GM18870 (cell line): ENCODE measurements around the gene SMC1B.
"Not testable (repeated sequence)": the region's sequence is repeated elsewhere in the genome, so short reads cannot be mapped to it uniquely, and the experiment has no call there.

ENCODE experiments used
- ATAC-seq: cut with Tn5 transposase; IDR thresholded peaks from one replicate; pipeline ENCODE4 v1.9.1; 2021; ENCODE audit warnings: moderate library complexity; ENCODE audit not compliant: unreplicated experiment

Gene SMC1B

DNA sequence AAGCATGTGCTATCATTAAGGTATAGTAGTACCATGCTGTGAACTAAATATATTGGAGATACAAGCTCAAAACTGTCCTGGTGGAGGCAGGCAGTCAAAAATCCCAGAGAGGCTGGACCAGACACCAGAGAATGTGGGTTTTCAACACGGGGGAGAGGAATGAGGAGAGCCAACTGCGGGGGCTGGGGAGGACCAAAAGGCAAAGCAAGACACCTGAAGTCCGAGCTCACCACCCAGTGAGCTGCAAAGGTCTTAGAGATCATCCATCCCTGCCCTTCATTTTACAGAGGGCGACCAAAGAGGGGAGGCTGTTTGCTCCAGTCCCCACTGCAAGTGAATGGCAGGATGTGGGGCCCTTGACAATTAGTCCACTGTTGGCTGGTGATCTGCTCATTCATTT is 10.1 kb upstream of the SMC1B start:
- no peak for ATAC-seq

DNA sequence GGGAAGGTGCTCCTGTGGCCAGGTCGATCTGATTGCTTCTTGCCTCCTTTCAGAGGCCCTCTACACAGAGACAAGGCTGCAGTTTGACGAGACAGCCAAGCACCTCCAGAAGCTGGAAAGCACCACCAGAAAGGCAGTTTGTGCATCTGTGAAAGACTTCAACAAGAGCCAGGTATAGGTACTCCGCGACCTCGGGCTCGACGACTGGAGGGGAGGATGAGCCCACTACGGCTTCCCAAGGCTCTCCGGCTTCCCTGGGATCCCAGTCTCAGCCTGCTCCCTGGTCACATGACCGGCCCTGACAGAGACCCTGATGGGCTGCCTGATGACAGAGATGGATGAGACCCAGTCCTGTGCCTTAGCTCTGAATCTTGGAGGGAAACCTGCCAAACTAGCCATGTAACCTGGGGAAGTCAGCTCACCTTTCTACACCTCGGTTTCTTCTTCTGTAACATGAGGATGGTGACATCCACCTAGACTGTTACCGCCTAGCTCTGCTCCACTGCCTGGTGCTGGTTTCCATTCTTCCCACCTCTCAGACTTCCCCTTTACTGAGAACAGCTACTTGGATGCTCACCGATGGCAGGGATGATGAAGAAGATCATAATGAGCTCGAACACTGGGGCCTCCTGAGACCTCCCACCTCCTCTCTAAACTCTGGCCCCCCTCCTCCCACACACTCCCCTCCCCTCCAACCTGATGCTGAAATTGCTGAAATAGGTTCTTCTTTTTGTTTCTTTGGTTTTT is 9.0 kb upstream of the SMC1B start:
- no peak for ATAC-seq

DNA sequence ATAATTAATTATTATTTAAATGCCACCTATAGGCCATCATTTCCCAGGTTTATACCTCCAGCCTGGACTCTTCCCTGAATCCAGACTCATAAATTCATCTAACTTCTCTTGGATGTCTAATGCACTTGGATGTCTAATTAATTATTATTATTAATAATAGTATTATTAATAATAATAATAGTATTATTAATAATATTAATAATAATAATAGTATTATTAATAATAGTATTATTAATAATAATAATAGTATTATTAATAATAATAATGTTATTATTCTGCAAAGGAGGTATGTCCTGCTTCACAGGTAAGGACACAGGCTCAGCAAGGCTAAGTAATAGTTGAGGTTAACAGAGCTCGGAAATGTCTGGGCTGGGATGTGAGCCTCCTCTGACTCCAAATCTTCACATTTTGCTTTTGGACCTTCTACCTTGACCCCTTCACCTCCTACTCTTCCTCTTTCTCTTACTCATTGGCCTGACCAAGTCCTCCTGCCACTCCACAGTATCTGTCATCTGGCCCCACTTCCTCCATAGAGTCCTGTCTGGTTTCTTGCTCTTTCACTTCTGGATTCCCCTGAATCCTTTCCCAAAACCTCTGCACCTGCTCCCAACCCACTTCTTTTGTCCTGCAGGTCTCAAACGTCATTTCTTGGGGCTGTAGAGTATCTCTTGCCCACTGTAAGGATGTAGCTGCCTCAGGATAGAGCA is 8.1 kb upstream of the SMC1B start:
- ATAC-seq = no peak

DNA sequence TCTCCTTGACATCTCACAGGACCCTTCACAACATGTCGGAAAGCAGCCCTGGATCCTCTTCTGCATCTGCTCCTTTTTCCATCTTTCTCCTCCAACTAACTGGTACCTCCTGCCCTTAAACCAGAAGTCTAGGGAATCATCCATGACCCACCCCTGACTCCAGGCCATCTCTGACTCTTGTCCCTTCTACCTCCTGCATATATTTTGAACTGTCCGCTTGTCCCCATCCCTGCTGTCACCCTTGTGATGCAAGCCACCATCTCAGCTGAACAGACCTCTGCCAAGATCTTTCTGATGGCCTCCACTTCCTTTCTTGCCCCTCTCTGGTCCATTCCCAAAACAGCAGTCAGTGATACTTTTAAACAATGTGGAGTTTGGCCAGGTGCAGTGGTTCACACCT is 7.1 kb upstream of the SMC1B start:
- no peak for ATAC-seq

DNA sequence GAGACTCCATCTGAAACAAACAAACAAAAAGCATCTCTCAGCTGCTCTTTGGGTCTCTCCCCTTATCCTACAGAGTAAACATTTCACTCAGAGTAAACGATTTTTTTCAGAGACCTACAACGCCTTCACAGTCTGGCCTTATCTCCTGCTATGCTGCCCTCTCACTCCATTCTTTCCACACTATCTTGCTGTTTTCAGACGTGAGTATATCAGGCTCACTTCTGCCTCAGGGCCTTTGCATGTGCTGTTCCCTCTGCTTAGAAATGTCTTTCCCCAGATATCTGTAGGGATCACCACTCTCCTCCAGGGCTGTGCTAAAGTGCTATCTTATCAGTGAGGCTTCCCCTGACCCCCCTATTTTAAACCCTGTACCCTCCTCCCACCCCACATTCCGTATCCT is 6.6 kb upstream of the SMC1B start:
- no peak for ATAC-seq

DNA sequence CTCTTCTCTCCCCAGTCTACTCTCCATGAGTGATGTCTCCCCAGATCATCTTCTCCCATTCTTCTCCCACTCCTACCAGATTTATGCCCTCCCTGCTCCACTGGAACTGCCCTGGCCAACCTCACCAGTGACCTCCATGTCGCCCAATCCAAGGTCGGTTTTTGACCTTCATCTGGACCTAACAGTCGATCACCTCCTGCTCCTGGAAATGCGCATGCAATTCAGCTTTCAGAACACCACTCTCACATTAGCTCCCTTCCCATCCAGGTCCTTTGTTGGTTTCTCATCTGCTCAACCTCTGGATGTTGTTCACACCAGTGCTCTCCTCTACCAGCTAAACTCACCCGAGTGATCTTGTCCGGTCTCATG is 5.4 kb upstream of the SMC1B start:
- no peak for ATAC-seq

DNA sequence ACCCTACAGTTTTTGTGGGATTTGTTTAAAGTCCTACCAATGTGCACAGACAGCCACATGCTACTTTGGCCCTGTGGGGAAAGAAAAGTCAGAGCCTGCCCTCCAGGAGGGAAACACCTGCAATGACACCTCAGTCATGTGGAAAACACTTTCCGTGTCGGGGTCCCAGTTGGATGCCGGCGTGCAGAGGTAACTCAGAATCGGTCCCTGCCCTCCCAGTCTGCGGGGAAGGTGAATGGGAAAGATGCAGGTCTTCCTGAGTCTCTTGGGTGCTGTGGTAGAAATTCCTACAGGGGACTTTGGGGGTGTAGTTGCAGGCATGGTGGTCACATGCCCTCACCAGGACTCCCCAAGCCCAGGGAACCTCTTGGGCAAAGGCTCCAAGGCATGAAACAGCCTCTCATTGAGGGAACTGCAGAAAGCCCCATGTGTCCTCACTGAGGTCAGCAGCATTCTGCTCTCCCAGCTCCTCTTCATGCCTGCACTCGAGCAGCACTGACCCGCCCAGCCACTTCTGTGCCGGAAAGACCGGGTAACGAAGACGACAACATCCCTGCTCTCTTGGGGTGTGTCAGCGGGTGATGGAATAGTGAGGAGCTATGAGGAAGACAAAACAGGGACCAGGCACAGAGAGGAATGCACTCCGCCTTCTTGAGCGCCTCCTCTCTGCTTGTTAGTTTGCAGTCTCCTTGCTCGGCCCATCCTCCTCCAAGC is 4.8 kb upstream of the SMC1B start:
- ATAC-seq = no peak

DNA sequence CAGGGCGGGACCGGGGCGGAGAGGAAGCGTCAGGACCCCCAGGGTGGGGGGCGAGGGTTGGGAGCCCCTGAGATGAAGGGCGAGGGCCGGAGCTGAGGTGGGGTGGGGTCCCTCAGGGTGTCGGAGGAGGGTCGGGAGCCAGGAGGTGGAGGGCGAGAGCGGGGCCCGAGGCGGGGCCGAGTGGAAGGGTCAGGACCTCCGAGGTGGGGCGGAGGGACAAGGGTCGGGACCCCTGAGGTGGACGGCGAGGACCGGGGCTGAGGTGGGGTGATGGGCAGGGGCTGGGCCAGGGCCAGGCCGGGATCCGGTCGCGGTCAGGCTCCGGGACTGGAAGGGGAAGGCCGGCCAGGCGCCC is 409 bp downstream of the SMC1B start:
- ATAC-seq = no peak

DNA sequence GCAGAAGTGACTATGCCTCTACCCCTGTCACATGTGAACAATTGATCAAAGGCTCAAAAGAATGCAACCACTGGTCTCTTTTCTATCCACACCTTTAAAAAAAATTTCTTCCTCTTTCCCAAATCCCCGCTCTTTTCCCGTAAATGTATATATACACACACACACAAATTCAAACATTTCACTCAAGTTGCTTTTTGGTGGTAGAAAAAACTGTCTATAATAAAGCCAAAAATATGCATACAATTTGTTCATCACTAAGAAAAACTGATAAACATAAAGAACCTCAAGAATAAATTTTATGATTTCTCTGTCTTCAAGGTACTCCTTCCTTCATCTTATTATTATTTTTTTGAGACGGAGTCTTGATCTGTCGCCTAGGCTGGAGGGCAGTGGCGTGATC is 5.6 kb downstream of the SMC1B start:
- ATAC-seq = no peak

DNA sequence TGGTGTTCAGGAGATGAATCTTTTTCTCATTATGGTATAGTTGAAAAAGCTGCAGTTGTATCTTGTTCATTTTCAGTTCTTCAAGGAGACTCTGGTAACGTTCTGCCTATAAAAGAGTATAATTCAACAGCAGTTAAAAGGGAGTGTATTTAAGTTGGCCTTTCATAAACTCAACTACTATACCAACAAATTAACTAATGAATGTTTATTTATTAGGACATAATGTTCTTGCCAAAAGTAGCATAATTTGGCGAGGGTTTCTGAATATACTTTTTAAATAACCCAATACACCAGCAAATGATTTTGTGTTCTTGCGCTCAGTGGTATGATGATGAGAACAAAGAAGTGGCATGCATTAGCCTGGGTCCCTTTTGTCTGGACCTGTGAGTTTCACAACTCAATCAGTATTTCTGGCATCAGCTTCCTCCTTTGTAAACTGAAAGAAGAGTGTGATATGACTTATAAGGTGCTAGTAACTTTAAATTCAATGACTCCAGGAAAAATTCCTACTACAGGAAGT is 10.9 kb downstream of the SMC1B start:
- ATAC-seq = no peak

DNA sequence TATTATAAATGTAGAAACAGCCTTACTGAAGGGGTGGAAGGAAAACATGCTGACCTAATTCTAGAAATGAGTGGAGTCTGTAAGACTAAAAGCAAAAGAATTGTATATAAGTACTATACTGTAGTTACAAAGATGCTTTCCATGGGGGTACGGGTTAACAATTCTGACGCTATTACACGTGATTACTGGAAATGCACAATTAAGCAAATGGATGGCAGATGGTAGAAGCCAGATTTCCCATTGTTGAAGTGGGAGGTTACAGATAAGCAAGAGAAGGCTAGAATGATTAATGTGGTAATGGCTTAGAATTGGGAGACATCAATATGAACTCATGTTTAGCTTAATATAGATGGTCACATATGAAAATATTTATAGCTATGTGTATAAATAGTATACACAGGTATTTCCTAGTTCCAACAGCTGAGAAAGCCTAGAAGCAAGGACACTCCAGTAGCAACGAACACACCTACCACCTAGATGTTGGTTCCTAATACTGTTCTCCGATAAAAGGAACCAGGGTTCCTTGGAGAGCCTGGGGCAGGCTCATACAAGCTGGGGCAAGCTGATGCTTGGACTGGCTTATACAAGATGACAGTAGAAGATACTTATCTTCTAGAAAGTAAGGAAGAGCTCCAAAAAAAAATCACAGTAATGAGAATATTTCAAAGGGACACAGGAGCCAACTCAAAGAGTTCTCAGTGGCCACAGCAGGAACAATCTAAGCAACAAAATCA is 13.5 kb downstream of the SMC1B start:
- ATAC-seq = no peak

DNA sequence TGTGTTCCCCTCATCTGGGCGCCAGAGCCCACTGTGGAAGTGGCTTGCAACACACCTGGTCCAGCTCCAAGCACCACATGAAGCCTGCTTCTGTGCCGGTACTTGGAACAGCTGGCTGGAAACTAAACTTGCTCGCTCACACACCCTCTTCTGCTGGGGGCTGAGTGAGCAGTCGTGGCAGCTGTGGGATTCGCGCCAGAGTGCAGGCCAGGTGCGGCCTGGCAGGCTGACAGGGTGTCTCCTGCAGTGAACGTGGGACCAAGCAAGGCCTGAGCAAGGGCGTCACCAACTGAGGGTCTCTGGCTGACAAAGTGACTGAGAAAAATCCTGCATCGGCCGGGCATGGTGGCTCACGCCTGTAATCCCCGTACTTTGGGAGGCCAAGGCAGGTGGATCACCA is 15.2 kb downstream of the SMC1B start:
- no peak for ATAC-seq

DNA sequence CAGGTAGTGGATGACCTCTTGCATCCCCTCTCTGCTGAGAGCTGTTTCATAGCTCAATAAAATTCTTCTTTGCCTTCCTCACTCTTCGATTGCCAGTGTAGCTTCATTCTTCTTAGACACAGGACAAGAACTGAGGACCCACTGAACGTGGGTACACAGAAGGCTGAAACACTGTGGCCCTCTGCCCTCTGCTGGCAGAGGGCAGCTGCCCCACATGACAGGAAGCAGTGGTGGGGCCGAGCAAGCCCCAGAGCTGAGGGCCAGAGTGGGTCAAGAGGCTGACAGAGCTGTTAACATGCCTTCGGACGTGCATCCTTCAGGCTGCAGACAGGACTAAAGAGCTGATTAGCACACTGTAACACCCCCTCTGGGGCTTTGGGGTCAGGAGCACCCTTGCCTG is 15.6 kb downstream of the SMC1B start:
- ATAC-seq = no peak

DNA sequence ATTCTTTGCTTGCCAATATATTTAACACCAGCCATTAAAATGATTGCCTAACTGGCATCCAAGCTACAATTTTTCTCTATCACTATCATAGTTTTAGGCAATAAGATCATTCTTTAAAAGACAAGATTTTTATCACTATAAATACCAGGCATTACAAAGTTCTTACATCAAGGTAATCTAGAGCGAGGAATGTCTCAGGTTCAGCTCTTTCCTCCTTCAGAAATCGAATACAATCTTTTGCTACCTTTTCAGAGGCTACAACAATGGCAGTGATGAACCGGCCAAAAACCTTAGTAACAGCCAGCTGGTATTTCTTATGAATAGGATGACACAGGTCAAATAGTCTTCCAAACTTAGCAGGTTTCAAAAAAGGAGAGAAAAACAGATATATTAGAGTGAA is 23.9 kb downstream of the SMC1B start:
- ATAC-seq = no peak

DNA sequence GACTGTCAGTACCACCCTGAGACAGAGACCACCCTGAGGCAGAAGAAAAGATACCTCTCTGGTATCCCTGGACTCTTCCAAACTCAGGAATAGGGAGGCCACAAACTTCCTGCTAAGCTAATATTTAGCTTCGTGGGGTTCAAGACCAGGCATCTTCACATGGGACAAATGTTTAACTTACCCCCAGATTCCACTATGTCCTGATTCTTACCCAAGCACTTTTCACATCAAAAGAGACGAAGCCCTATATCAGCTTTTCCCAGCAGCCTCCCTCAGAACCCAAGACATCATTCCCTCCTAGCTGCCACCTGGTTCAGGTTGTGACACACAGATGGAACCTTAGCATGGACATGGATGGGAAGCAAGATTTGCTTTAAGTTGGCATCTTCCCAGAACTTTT is 32.1 kb downstream of the SMC1B start:
- no peak for ATAC-seq

DNA sequence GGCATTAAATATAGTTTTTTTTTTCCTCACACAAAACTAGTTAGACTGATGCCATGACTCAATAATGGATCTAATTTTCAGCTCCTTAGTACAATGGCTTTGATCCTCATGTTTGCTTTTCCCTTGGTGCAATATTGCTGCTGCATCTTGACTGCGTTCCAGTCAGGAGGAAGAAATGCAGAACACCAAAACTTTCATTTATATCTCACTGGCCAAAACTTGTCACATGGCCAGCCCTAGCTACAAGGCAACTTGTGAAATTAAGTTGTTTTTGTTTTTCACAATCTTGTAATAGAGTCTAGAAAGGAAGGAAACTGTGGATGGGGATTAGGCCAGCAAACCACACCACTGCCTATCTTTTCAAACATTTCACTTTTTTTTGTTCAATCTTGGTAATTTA is 36.7 kb downstream of the SMC1B start:
- no peak for ATAC-seq

DNA sequence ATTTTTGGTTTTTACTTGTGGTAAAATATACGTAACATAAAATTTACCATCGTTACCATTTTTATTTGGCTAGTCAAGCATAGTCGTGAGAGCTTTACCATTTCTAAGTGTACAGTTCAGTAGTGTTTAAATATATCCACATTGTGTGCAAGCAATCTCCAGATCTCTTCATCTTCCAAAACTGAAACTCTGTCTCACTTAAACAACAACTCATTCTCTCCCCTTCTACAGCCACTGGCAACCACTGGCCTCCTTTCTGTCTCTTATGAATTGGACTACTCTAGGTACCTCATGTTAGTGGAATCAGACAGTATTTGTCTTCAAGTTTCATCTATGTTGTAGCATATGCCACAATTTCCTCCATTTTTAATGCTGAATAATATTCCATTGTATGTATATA is 37.4 kb downstream of the SMC1B start:
- peak; percentile 47 for ATAC-seq

DNA sequence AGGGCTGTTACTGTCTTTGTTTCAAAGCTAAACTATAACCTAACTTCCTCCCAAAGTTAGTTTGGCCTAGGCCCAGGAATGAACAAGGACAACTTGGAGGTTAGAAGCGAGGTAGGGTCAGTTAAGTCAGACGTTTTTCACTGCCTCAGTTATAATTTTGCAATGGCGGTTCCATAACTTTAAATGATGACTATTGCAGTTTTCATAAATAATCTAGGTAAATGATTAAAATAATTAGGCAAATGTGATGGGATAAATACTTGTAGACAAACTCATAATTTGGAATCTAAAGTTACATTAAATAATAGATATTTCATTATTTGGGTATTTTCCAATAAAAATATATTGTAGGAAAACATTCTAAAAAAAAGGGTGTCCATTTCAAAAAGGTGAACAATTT is 39.8 kb downstream of the SMC1B start:
- not testable (repeated sequence) for ATAC-seq

DNA sequence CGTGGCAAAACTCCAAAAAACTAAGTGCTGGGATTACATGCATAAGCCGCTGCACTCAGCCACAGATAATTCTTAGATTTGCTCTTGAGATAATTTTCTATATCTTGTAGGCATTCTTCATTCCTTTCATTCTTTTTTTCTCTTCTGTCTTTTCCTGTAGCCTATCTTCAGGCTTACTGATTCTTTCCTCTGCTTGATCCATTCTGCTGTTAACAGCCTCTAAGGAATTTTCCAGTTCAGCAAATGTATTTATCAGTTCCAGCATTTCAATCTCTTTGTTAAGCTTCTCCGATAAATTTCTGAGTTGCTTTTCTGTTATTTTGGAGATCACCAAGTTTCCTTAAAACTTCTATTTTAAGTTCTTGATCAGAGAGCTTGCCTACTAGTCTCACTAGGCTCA is 46.7 kb downstream of the SMC1B start:
- no peak for ATAC-seq

DNA sequence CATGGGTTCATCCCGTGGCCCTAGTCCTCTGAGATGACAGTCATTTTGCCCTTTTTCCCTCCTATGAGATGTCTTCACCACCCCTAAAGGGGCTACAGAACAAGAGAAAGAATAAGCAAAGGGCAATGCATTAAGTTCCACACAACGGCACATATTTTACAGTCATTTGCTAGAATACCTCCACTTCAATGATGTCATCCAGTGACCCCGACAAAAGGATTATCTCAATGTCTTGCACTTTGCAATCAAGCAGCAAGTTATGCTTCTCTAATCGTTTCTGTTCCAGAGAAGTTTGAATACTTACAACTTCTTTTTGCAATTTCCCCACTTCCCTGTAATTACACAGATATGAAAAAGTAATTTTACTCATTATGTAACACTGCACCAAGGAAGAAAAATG is 53.8 kb downstream of the SMC1B start:
- no peak for ATAC-seq

DNA sequence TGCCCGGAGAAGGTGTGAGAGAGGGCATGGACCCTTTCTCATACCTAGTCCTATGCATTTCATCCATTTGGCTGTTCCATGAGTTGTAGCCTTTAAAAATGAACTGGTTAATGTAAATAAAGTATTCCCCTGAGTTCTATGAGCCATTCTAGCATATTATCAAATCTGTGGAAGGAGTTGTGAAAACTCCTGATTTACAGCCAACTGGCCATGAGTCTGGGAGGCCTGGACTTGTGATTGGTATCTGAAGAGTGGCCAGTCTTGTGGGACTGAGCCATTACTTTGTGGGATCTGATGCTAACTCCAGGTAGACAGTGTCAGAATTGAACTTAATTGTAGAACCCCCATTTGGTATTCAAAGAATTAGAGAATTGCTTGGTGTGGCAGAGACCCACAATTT is 55.3 kb downstream of the SMC1B start:
- ATAC-seq = no peak
